MM.1S (cell line): ENCODE results near the gene RAB31.
A peak's percentile ranks its signal among the peaks of the same experiment; 100 is the strongest.

ENCODE experiments used
- DNase-seq: peaks from one replicate; pipeline ENCODE4 v3.0.0-alpha.2; 2015
- H2AFZ ChIP-seq: fragments of 300-600 bp; sonication (generic); 2 replicates; pipeline ENCODE4 v1.6.0; 2016; ENCODE audit warnings: antibody characterized with exemption, low read length
- H3F3A ChIP-seq: fragments of 300-600 bp; sonication (generic); 2 replicates; pipeline ENCODE4 v1.6.1; 2016; ENCODE audit warnings: mild to moderate bottlenecking, antibody characterized with exemption, low read length, moderate library complexity, mixed read lengths; ENCODE audit not compliant: insufficient read depth
- H3K27ac ChIP-seq: fragments of 300-600 bp; sonication (generic); 2 replicates; pipeline ENCODE4 v1.5.1; 2016; ENCODE audit warnings: mild to moderate bottlenecking, low read length
- H3K27me3 ChIP-seq: fragments of 300-600 bp; sonication (generic); replicated peaks from 2 replicates; pipeline ENCODE4 v1.6.0; 2016; ENCODE audit warnings: low read length; ENCODE audit not compliant: insufficient read depth
- H3K36me3 ChIP-seq: fragments of 300-600 bp; sonication (generic); replicated peaks from 2 replicates; pipeline ENCODE4 v1.6.1; 2016; ENCODE audit warnings: mild to moderate bottlenecking, low read length, mixed read lengths; ENCODE audit not compliant: insufficient read depth
- H3K4me1 ChIP-seq: fragments of 300-600 bp; sonication (generic); 2 replicates; pipeline ENCODE4 v1.6.1; 2016; ENCODE audit warnings: low read length, mixed read lengths
- H3K4me2 ChIP-seq: fragments of 300-600 bp; sonication (generic); 2 replicates; pipeline ENCODE4 v1.6.0; 2016; ENCODE audit warnings: low read depth, low read length
- H3K4me3 ChIP-seq: fragments of 300-600 bp; sonication (generic); 2 replicates; pipeline ENCODE4 v1.5.1; 2016; ENCODE audit warnings: low read length, mixed read lengths
- H3K79me2 ChIP-seq: fragments of 300-600 bp; sonication (generic); 2 replicates; pipeline ENCODE4 v1.6.1; 2016; ENCODE audit warnings: mixed run types, low read length, mixed read lengths
- H3K9ac ChIP-seq: fragments of 300-600 bp; sonication (generic); 2 replicates; pipeline ENCODE4 v1.6.1; 2016; ENCODE audit warnings: low read length, mixed read lengths
- H3K9me2 ChIP-seq: fragments of 300-600 bp; sonication (generic); replicated peaks from 2 replicates; pipeline ENCODE4 v1.6.1; 2016; ENCODE audit warnings: mild to moderate bottlenecking, low read length, mixed read lengths; ENCODE audit not compliant: insufficient read depth
- H3K9me3 ChIP-seq: fragments of 300-600 bp; sonication (generic); replicated peaks from 2 replicates; pipeline ENCODE4 v1.6.1; 2016; ENCODE audit warnings: mild to moderate bottlenecking, low read length, mixed read lengths; ENCODE audit not compliant: insufficient read depth
- H4K20me1 ChIP-seq: fragments of 300-600 bp; sonication (generic); 2 replicates; pipeline ENCODE4 v1.6.1; 2016; ENCODE audit warnings: mild to moderate bottlenecking, low read length, moderate library complexity, mixed read lengths; ENCODE audit not compliant: insufficient read depth
- EZH2 ChIP-seq: fragments of 300-600 bp; sonication (generic); optimal IDR thresholded peaks from 2 replicates; pipeline ENCODE3; 2017; ENCODE audit warnings: low read depth, mild to moderate bottlenecking, antibody characterized with exemption, low read length, mixed read lengths
- EZH2phosphoT487 ChIP-seq: fragments of 300-600 bp; sonication (generic); IDR thresholded peaks from 2 replicates; pipeline ENCODE4 v1.6.1; 2018; ENCODE audit warnings: antibody characterized with exemption, low read length
- TF ChIP-seq, protein P1 (sequence below): fragments of 300-600 bp; sonication (generic); IDR thresholded peaks from 2 replicates; pipeline ENCODE4 v1.5.1; 2016; ENCODE audit warnings: antibody characterized with exemption, low read length, mixed read lengths

Gene RAB31

GRCh38 chr18:9861933-9862332, 153.8 kb downstream of the RAB31 start:
- TF ChIP-seq, protein P1, sequence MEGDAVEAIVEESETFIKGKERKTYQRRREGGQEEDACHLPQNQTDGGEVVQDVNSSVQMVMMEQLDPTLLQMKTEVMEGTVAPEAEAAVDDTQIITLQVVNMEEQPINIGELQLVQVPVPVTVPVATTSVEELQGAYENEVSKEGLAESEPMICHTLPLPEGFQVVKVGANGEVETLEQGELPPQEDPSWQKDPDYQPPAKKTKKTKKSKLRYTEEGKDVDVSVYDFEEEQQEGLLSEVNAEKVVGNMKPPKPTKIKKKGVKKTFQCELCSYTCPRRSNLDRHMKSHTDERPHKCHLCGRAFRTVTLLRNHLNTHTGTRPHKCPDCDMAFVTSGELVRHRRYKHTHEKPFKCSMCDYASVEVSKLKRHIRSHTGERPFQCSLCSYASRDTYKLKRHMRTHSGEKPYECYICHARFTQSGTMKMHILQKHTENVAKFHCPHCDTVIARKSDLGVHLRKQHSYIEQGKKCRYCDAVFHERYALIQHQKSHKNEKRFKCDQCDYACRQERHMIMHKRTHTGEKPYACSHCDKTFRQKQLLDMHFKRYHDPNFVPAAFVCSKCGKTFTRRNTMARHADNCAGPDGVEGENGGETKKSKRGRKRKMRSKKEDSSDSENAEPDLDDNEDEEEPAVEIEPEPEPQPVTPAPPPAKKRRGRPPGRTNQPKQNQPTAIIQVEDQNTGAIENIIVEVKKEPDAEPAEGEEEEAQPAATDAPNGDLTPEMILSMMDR = no peak
- TF ChIP-seq EZH2 (no peak), EZH2phosphoT487 (no peak)
- H3K4me3 ChIP-seq = no peak overlapping the region
- 0 out of 2 replicates have a peak, but pooled peaks cover 4% of the 10 kb centered on the region for H3F3A ChIP-seq
- H3K27me3 ChIP-seq = no peaks in the 10 kb centered on the region
- no peak overlapping the region for H3K9ac ChIP-seq
- peak overlapping the region; percentile 60; the same call in 1 of the 2 replicates for H3K27ac ChIP-seq
- no peak overlapping the region for H2AFZ ChIP-seq
- no peaks in the 10 kb centered on the region for H3K79me2 ChIP-seq
- H3K4me2 ChIP-seq = peak overlapping the region; percentile 53
- H4K20me1 ChIP-seq = no peaks in the 10 kb centered on the region
- H3K9me2 ChIP-seq = no peaks in the 10 kb centered on the region
- no peaks in the 10 kb centered on the region for H3K9me3 ChIP-seq
- H3K36me3 ChIP-seq = no peaks in the 10 kb centered on the region
- peaks cover 22% of the 10 kb centered on the region for H3K4me1 ChIP-seq
- DNase-seq = peak; percentile 58

DNA sequence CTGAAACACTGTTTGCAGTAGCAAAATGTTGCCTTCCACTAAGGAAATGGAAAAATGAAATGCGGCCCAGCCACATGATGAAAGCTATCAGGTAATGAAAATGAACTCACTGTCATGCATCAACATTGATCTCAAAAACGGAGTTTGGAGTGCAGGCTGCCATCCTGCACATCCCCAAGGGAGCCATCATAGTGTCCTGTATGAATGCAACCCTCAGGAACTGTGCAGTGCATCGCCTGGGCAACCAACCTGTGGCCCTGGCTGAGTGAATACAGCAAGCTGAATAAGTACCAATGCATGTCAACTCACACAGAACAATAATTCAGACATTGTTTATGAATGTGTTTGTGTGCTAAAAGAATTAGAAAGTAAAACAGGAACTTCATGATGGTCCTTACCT, 154.6 kb downstream of the RAB31 start:
- no peak overlapping the region for H3K4me3 ChIP-seq
- H3K79me2 ChIP-seq = no peaks in the 10 kb centered on the region
- TF ChIP-seq, protein P1 = no peak
- TF ChIP-seq EZH2phosphoT487 (no peak), EZH2 (no peak)
- H4K20me1 ChIP-seq = no peaks in the 10 kb centered on the region
- H3K4me2 ChIP-seq = no peak overlapping the region
- H2AFZ ChIP-seq = no peak overlapping the region
- H3K27me3 ChIP-seq = no peaks in the 10 kb centered on the region
- no peaks in the 10 kb centered on the region for H3K9me3 ChIP-seq
- H3K36me3 ChIP-seq = no peaks in the 10 kb centered on the region
- no peaks in the 10 kb centered on the region for H3K9me2 ChIP-seq
- H3K4me1 ChIP-seq = peaks cover 22% of the 10 kb centered on the region
- no peak overlapping the region for H3K27ac ChIP-seq
- H3K9ac ChIP-seq = no peak overlapping the region
- no peak for DNase-seq
- H3F3A ChIP-seq = 0 out of 2 replicates have a peak, but pooled peaks cover 4% of the 10 kb centered on the region

DNA sequence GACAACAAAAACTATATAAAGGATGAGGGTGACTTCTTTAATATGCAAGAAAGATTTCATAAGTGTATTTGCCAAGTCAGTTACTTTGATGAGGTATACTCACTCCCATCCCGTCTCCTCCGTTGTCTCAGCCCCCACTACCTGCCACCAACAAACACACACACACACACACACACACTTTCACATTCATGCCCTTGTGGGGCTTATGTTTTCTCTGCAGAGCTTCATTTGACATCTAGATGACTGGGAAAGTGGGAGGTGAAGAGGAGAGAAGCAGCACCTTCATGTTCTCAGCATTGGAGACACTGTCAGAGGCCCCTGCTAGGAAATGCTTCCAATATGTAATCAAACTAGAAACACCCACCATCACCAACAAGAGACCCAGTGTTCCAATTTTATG, 155.2 kb downstream of the RAB31 start:
- H3K27ac ChIP-seq = no peak overlapping the region
- no peaks in the 10 kb centered on the region for H3K27me3 ChIP-seq
- no peak overlapping the region for H3K9ac ChIP-seq
- no peaks in the 10 kb centered on the region for H3K9me3 ChIP-seq
- H3K79me2 ChIP-seq = no peaks in the 10 kb centered on the region
- 0 out of 2 replicates have a peak, but pooled peaks cover 4% of the 10 kb centered on the region for H3F3A ChIP-seq
- H2AFZ ChIP-seq = no peak overlapping the region
- no peaks in the 10 kb centered on the region for H3K36me3 ChIP-seq
- H3K4me3 ChIP-seq = no peak overlapping the region
- no peaks in the 10 kb centered on the region for H4K20me1 ChIP-seq
- H3K4me2 ChIP-seq = no peak overlapping the region
- TF ChIP-seq, protein P1 = no peak
- TF ChIP-seq EZH2phosphoT487 = no peak
- TF ChIP-seq EZH2 = no peak
- H3K9me2 ChIP-seq = no peaks in the 10 kb centered on the region
- DNase-seq = no peak
- peaks cover 22% of the 10 kb centered on the region for H3K4me1 ChIP-seq
